Thyroid gland (tissue), 4 donors: ENCODE results near the gene LRRC58.

Experiments
- POLR2A ChIP-seq, 2 donors: fragments of 450-650 bp; IDR thresholded peaks; one replicate each; pipeline ENCODE4 v1.6.1; 2017; ENCODE audit warnings: antibody characterized with exemption in 2 of 2, mild to moderate bottlenecking in 2 of 2, moderate library complexity in 1 of 2
- TF ChIP-seq, protein P1 (sequence below), 6 experiments: fragments of 200-600 bp in 3 of 6; fragments of 450-650 bp in 3 of 6; sonication (generic) in 3 of 6; IDR thresholded peaks; one replicate each; pipeline ENCODE4 v1.5.1; 2016 to 2019; ENCODE audit warnings: antibody characterized with exemption in 6 of 6, mild to moderate bottlenecking in 2 of 6, inconsistent platforms in 1 of 6, moderate library complexity in 1 of 6

DNA sequence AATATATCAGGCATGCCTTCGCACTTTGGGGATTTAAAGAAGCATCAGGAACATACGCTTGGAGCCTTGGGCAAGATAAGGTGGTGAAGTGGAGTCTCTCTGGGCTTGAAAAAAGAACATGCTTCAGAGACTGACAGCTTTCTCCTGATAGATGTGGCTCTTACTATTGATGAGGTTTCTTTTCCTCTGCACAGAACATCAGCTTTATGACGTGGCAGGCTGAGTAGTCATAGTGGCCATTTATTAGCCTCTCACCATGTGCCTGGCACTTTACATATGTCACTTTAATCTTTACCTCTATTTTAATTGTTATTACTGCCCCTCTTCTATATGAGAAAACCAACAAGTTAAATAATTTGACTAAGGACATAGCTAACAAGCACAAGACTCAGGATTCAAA lies 19.0 kb upstream of the LRRC58 start:
- TF ChIP-seq, protein P1, sequence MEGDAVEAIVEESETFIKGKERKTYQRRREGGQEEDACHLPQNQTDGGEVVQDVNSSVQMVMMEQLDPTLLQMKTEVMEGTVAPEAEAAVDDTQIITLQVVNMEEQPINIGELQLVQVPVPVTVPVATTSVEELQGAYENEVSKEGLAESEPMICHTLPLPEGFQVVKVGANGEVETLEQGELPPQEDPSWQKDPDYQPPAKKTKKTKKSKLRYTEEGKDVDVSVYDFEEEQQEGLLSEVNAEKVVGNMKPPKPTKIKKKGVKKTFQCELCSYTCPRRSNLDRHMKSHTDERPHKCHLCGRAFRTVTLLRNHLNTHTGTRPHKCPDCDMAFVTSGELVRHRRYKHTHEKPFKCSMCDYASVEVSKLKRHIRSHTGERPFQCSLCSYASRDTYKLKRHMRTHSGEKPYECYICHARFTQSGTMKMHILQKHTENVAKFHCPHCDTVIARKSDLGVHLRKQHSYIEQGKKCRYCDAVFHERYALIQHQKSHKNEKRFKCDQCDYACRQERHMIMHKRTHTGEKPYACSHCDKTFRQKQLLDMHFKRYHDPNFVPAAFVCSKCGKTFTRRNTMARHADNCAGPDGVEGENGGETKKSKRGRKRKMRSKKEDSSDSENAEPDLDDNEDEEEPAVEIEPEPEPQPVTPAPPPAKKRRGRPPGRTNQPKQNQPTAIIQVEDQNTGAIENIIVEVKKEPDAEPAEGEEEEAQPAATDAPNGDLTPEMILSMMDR (IDR thresholded peaks at IDR 0.05), result no peak
- no peak for TF ChIP-seq POLR2A (IDR thresholded peaks at IDR 0.05)
